A673 (cell line): ENCODE measurements around the gene DIS3L2. TPM values are rescaled to one million over a fixed set of nuclear protein-coding genes. Genes with fewer than 3 reads are reported as not detected.

Experiments
- BruUV-seq: library from RNA; stranded (reverse); fragments of 400-500 nt; replicated peaks from 2 replicates; lab custom pipeline; 2021; lab: Mats Ljungman, UMichigan
- CTCF ChIA-PET: fragments of 300-600 bp; sonication (Branson Sonifier 250); formaldehyde crosslinking; loops from one replicate; lab custom pipeline; 2022; ENCODE audit warnings: antibody characterized with exemption; lab: Charles Lee
- POLR2A ChIA-PET: fragments of 300-600 bp; sonication (Branson Sonifier 250); formaldehyde crosslinking; loops from one replicate; lab custom pipeline; 2022; ENCODE audit warnings: antibody characterized with exemption; ENCODE audit not compliant: low non-redundant PET; lab: Charles Lee
- DNase-seq: peaks from one replicate; pipeline ENCODE4 v3.0.0-alpha.2; 2015; ENCODE audit warnings: low spot score
- H3K27ac ChIP-seq: fragments of 200-600 bp; sonication (generic); 2 replicates; pipeline ENCODE4 v1.5.1; 2016; ENCODE audit warnings: mixed run types, low read depth, mild to moderate bottlenecking, mixed read lengths, antibody characterized with exemption, low read length; ENCODE audit not compliant: poor library complexity, severe bottlenecking
- H3K27me3 ChIP-seq: fragments of 200-600 bp; sonication (generic); replicated peaks from 2 replicates; pipeline ENCODE4 v1.6.1; 2017; ENCODE audit warnings: mixed run types, low read depth, mild to moderate bottlenecking, mixed read lengths, antibody characterized with exemption, low read length; ENCODE audit not compliant: insufficient read depth, poor library complexity
- H3K36me3 ChIP-seq: fragments of 200-600 bp; sonication (generic); 2 replicates; pipeline ENCODE4 v1.6.1; 2016; ENCODE audit warnings: mixed run types, mild to moderate bottlenecking, mixed read lengths, antibody characterized with exemption, low read length; ENCODE audit not compliant: insufficient read depth, poor library complexity, severe bottlenecking
- H3K4me1 ChIP-seq: fragments of 200-600 bp; sonication (generic); 2 replicates; pipeline ENCODE4 v1.6.1; 2017; ENCODE audit warnings: mixed run types, mild to moderate bottlenecking, mixed read lengths, antibody characterized with exemption, low read length; ENCODE audit not compliant: insufficient read depth, poor library complexity, severe bottlenecking
- H3K4me3 ChIP-seq: fragments of 200-600 bp; sonication (generic); 2 replicates; pipeline ENCODE4 v1.5.1; 2016; ENCODE audit warnings: low read depth, mixed run types, mild to moderate bottlenecking, mixed read lengths, low read length; ENCODE audit not compliant: poor library complexity, severe bottlenecking
- H3K9me3 ChIP-seq: fragments of 200-600 bp; sonication (generic); 2 replicates; pipeline ENCODE4 v1.6.1; 2016; ENCODE audit warnings: mixed run types, low read depth, mild to moderate bottlenecking, mixed read lengths, antibody characterized with exemption, low read length; ENCODE audit not compliant: poor library complexity, severe bottlenecking
- CTCF ChIP-seq: fragments of 300-800, 200-600 bp; sonication (generic); conservative IDR thresholded peaks from 2 replicates; pipeline ENCODE4 v1.5.1; 2017; ENCODE audit warnings: low read depth, mild to moderate bottlenecking, antibody characterized with exemption, low read length, moderate library complexity, mixed read lengths
- EZH2 ChIP-seq: fragments of 200-600 bp; sonication (generic); IDR thresholded peaks from 2 replicates; pipeline ENCODE4 v1.6.1; 2017; ENCODE audit warnings: borderline replicate concordance, low read depth, mild to moderate bottlenecking, mixed read lengths, antibody characterized with exemption, low read length; ENCODE audit not compliant: poor library complexity, severe bottlenecking
- intact Hi-C: fragments of 100-400 bp; cut with micrococcal nuclease; formaldehyde crosslinking; loops from one replicate; pipeline ENCODE4 v1.10.0; 2022; ENCODE audit not compliant: unreplicated experiment
- total RNA-seq: library from RNA; stranded (reverse); gene quantifications from 2 replicates; pipeline ENCODE4 v1.2.3, GENCODE V29; 2021

The DIS3L2 gene
- total RNA-seq, 1 experiment from 2014 or later = 38.7 TPM

GRCh38 chr2:232236200-232236599 lies 274.7 kb downstream of the DIS3L2 start:
- H3K4me3 ChIP-seq = no peak overlapping the region
- H3K27me3 ChIP-seq = no peaks in the 10 kb centered on the region
- CTCF ChIA-PET = no interaction called here
- no peak overlapping the region for H3K27ac ChIP-seq
- no peaks in the 10 kb centered on the region for H3K36me3 ChIP-seq
- POLR2A ChIA-PET = no interaction called here
- intact Hi-C loops = no loop called here
- DNase-seq = no peak
- TF ChIP-seq EZH2 (no peak), CTCF (no peak)
- BruUV-seq = no TSS peak
- H3K4me1 ChIP-seq = no peaks in the 10 kb centered on the region
- H3K9me3 ChIP-seq = no peaks in the 10 kb centered on the region

GRCh38 chr2:232237464-232237863 lies 276.0 kb downstream of the DIS3L2 start:
- H3K4me1 ChIP-seq = no peaks in the 10 kb centered on the region
- no peaks in the 10 kb centered on the region for H3K9me3 ChIP-seq
- TF ChIP-seq CTCF (no peak), EZH2 (no peak)
- intact Hi-C loops = no loop called here
- ChIA-PET POLR2A (no interaction called here), CTCF (no interaction called here)
- no peak overlapping the region for H3K4me3 ChIP-seq
- BruUV-seq = no TSS peak
- no peak for DNase-seq
- no peak overlapping the region for H3K27ac ChIP-seq
- no peaks in the 10 kb centered on the region for H3K27me3 ChIP-seq
- H3K36me3 ChIP-seq = no peaks in the 10 kb centered on the region

- ChIA-PET CTCF (no interaction called here), POLR2A (no interaction called here)
- BruUV-seq = no TSS peak
- intact Hi-C loops = no loop called here
- Histone ChIP-seq H3K4me1 (no peaks in the 10 kb centered on the region), H3K4me3 (no peak overlapping the region), H3K9me3 (no peaks in the 10 kb centered on the region), H3K27me3 (no peaks in the 10 kb centered on the region), H3K36me3 (no peaks in the 10 kb centered on the region), H3K27ac (no peak overlapping the region)
- no peak for DNase-seq
- TF ChIP-seq CTCF (no peak), EZH2 (no peak)
Measured at GRCh38 chr2:232238108-232238507, 276.6 kb downstream of the DIS3L2 start.
